ENCODE data around the gene FAM187B.
A peak's percentile ranks its signal among the peaks of the same experiment; 100 is the strongest.
"Not testable (repeated sequence)": the region's sequence is repeated elsewhere in the genome, so short reads cannot be mapped to it uniquely, and the experiment has no call there.

FAM187B gene

DNA sequence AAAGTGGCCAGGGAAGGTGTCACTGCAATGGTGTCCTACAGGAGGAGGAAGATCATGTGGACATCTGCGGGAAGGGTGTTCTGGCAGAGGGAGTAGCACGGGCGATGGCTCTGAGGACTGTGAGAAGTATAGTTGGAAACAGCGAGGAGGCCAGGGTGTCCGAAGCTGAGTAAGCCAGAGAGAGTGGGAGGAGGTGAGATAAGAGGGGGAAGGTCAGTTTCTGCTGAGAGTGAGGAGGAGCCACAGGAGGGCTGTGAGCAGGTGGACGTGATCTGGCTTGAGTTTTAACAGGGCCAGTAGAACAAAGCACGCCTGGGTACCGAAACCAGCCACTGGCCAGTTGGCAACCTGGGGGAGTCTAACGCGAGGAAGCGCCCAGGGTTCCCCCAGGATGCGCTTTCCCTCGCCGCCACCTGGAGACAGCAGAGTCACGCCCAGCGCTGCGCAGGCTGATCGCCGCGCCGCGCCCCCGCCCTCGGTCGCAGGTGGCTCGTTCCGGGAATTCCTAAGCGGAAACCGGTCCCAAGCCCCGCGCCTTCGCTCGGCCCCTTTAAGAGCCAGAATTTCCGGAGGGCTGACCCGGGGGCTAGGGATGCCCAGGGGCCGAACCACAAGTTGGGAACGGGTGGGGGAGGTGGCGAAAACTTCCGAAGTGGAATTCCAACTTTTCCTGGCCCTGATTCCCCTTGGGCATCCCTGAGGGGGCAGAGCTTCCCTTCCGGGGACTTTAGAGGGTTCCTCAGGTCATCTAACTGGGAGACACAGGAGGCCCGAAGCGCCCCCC, 19.2 kb upstream of the FAM187B start:
- peak; percentile 66 for DNase-seq (ENCODE audit: low read depth)
- peak overlapping the region; percentile 79 for H3K4me3 ChIP-seq (ENCODE audit: low read depth, low read length)
- TF ChIP-seq, protein P1, sequence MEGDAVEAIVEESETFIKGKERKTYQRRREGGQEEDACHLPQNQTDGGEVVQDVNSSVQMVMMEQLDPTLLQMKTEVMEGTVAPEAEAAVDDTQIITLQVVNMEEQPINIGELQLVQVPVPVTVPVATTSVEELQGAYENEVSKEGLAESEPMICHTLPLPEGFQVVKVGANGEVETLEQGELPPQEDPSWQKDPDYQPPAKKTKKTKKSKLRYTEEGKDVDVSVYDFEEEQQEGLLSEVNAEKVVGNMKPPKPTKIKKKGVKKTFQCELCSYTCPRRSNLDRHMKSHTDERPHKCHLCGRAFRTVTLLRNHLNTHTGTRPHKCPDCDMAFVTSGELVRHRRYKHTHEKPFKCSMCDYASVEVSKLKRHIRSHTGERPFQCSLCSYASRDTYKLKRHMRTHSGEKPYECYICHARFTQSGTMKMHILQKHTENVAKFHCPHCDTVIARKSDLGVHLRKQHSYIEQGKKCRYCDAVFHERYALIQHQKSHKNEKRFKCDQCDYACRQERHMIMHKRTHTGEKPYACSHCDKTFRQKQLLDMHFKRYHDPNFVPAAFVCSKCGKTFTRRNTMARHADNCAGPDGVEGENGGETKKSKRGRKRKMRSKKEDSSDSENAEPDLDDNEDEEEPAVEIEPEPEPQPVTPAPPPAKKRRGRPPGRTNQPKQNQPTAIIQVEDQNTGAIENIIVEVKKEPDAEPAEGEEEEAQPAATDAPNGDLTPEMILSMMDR (IDR thresholded peaks at IDR 0.05; ENCODE audit: low read depth, low read length, missing control alignments), result peak; percentile 75

- DNase-seq (ENCODE audit: low read depth), result no peak
- TF ChIP-seq, protein P1 (IDR thresholded peaks at IDR 0.05; ENCODE audit: low read depth, low read length, missing control alignments), result no peak
- H3K4me3 ChIP-seq (ENCODE audit: low read depth, low read length), result no peak overlapping the region
These were observed 18.0 kb upstream of the FAM187B start for GRCh38 chr19:35246466-35247092.

DNA sequence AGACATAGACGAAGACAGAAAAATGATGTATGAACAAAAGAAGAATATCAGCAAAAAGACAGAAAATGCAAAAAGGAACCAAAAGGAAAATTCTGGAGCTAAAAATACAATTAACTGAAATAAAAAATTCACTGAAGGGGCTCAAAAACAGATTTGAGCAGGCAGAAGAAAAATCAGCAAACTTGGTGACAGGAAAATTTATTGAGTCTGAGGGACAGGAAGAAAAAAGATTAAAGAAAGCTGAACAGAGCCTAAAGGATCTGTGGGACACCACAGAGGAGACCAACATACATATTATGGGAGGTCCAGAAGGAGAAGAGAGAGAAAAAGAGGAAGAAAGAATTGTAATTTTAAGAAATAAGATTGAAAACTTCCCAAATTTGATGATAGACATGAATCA, 12.9 kb upstream of the FAM187B start:
- TF ChIP-seq, protein P1 (IDR thresholded peaks at IDR 0.05; ENCODE audit: low read depth, low read length, missing control alignments), result no peak
- no peak overlapping the region for H3K4me3 ChIP-seq (ENCODE audit: low read depth, low read length)
- no peak for DNase-seq (ENCODE audit: low read depth)

GRCh38 chr19:35240327-35240726, 11.8 kb upstream of the FAM187B start:
- TF ChIP-seq, protein P1 (IDR thresholded peaks at IDR 0.05; ENCODE audit: low read depth, low read length, missing control alignments), result no peak
- H3K4me3 ChIP-seq (ENCODE audit: low read depth, low read length), result no peak overlapping the region
- DNase-seq (ENCODE audit: low read depth), result no peak

- not testable (repeated sequence) for DNase-seq (ENCODE audit: low read depth)
These were observed 11.1 kb upstream of the FAM187B start for GRCh38 chr19:35239597-35239996.

GRCh38 chr19:35236638-35237400, 8.3 kb upstream of the FAM187B start:
- TF ChIP-seq, protein P1 (IDR thresholded peaks at IDR 0.05; ENCODE audit: low read depth, low read length, missing control alignments), result peak; percentile 39
- DNase-seq (ENCODE audit: low read depth), result no peak
- no peak overlapping the region for H3K4me3 ChIP-seq (ENCODE audit: low read depth, low read length)

More at GRCh38 chr19:35239597-35239996, 11.1 kb upstream of the FAM187B start:
- not testable (repeated sequence) for H3K4me3 ChIP-seq (ENCODE audit: low read depth, low read length)

DNA sequence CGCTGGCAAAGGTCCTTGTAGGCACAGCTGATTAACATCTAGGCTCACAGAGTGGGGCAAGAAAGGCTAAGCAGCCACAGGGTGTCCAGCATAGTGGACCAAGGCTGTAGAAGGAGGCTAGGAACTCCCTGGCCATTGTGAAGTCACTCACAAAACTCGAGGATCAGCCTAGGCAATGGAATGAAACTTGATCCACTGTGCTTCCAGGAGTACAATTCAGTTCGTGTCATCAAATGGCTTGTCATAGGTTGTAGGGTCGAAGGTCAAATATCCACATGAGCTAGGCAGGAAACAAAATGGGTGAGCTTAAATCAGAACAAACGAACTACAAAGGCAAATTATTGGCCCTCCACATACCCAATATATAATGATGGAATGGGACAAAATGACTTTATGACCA, 4.4 kb upstream of the FAM187B start:
- no peak overlapping the region for H3K4me3 ChIP-seq (ENCODE audit: low read depth, low read length)
- TF ChIP-seq, protein P1 (IDR thresholded peaks at IDR 0.05; ENCODE audit: low read depth, low read length, missing control alignments), result no peak
- no peak for DNase-seq (ENCODE audit: low read depth)
